ENCODE results near the gene CHRNA10. TPM values are rescaled to one million over a fixed set of nuclear protein-coding genes. Genes with fewer than 3 reads are reported as not detected.

Gene CHRNA10
- total and polyA plus RNA-seq, 10 of the 15 experiments (the other 5 are each of a cell fraction or from before 2014, with no cell fraction given) = 0.14 to 1.5 (median 0.57) TPM

GRCh38 chr11:3664032-3664630 is 7.1 kb downstream of the CHRNA10 start:
- Histone ChIP-seq H4K20me1 (ENCODE audit: control insufficient read depth, insufficient read depth) (no peaks in the 10 kb centered on the region), H3K9me3 (replicated peaks; ENCODE audit: control insufficient read depth, insufficient read depth, low read length) (no peaks in the 10 kb centered on the region), H3K9ac (ENCODE audit: control insufficient read depth, insufficient read depth, low read length) (no peak overlapping the region), H3K36me3 (ENCODE audit: control insufficient read depth in 2 of 2, insufficient read depth in 2 of 2, low read length in 1 of 2) (peaks cover 2 to 4% of the 10 kb centered on the region in 2 experiments; a peak in 2 of 4 replicates), H3K4me3 (no peak overlapping the region), H2AFZ (ENCODE audit: control insufficient read depth, low read depth, low read length) (no peak overlapping the region), H3K4me2 (ENCODE audit: control insufficient read depth, insufficient read depth) (no peak overlapping the region), H3K79me2 (ENCODE audit: control insufficient read depth, insufficient read depth, low read length) (no peaks in the 10 kb centered on the region), H3K27ac (ENCODE audit: control insufficient read depth, insufficient read depth) (no peak overlapping the region), H3K27me3 (replicated peaks in 1 of 2; ENCODE audit: control insufficient read depth in 2 of 2, insufficient read depth in 2 of 2, low read length in 1 of 2) (no peaks in the 10 kb centered on the region), H3K4me1 (ENCODE audit: control insufficient read depth, insufficient read depth, low read length) (no peaks in the 10 kb centered on the region)
- 76% methylated on average over 10 of the region's 10 CpGs for WGBS (ENCODE audit: insufficient coverage, insufficient replicate concordance, low lambda C conversion rate, missing lambda C conversion rate)
- ATAC-seq (no peak), DNase-seq (ENCODE audit: low read depth, low spot score) (no peak), FAIRE-seq (no peak)
- RAD21 ChIA-PET (ENCODE audit: unreplicated experiment) = no interaction called here
- intact Hi-C loops (cut with micrococcal nuclease; ENCODE audit: unreplicated experiment) = no loop called here
- SMC1A ChIA-PET (ENCODE audit: uncharacterized antibody, unreplicated experiment) = no interaction called here
- in situ Hi-C loops (cut with MboI) = no loop called here
- TF ChIP-seq MTA2 (IDR thresholded peaks at IDR 0.05; ENCODE audit: low read depth) (no peak), CTCF (IDR thresholded peaks at IDR 0.05 in 2 of 3, conservative IDR thresholded peaks at IDR 0.05 in 1 of 3; ENCODE audit: control insufficient read depth in 2 of 3, extremely low read depth in 1 of 3, insufficient read depth in 1 of 3, low read depth in 3 of 3, low read length in 3 of 3) (no peak), E2F8 (IDR thresholded peaks at IDR 0.05; ENCODE audit: low read depth, partially characterized antibody) (no peak), BHLHE40 (IDR thresholded peaks at IDR 0.05; ENCODE audit: borderline replicate concordance in 1 of 2, low read depth in 2 of 2, low read length in 1 of 2) (no peak), EP300 (IDR thresholded peaks at IDR 0.05; ENCODE audit: borderline replicate concordance in 1 of 2, control insufficient read depth in 1 of 2, low read depth in 2 of 2, low read length in 2 of 2) (no peak)
- no TSS peak for BruUV-seq (replicated peaks)
- CTCF ChIA-PET = interaction anchor here (0.9 kb wide), 1 partner anchor 18 kb away, joined by 3 read pairs; no protein-coding TSS in a partner anchor
- POLR2A ChIA-PET = no interaction called here

Data from GM12878 (cell line).